SU-DHL-6 (cell line): ENCODE measurements around the gene ZKSCAN1.

Experiments
- H2AFZ ChIP-seq: fragments of 200-600 bp; sonication (generic); 2 replicates; pipeline ENCODE4 v1.6.1; 2014; ENCODE audit warnings: low read depth, mild to moderate bottlenecking, moderate library complexity, mixed read lengths, antibody characterized with exemption, low read length; ENCODE audit not compliant: severe bottlenecking
- H3F3A ChIP-seq: fragments of 200-600 bp; shearing (Covaris generic); 2 replicates; pipeline ENCODE4 v1.6.0; 2016; ENCODE audit warnings: antibody characterized with exemption, mild to moderate bottlenecking; ENCODE audit not compliant: insufficient read depth
- H3K27ac ChIP-seq: fragments of 200-600 bp; sonication (generic); 2 replicates; pipeline ENCODE4 v1.5.1; 2016; ENCODE audit warnings: low read depth, mild to moderate bottlenecking, low read length, moderate library complexity, mixed read lengths
- H3K27me3 ChIP-seq: fragments of 200-600 bp; sonication (generic), shearing (Covaris generic); 2 replicates; pipeline ENCODE4 v1.6.0; 2014; ENCODE audit warnings: mild to moderate bottlenecking, low read length
- H3K36me3 ChIP-seq: fragments of 200-600 bp; sonication (generic); 2 replicates; pipeline ENCODE4 v1.6.1; 2014; ENCODE audit warnings: mild to moderate bottlenecking, low read length, mixed read lengths
- H3K4me2 ChIP-seq: fragments of 300-600, 200-600 bp; shearing (Covaris generic), sonication (generic); 2 replicates; pipeline ENCODE4 v1.6.0; 2014; ENCODE audit warnings: low read length, low read depth, mild to moderate bottlenecking; ENCODE audit not compliant: poor library complexity, severe bottlenecking
- H3K4me3 ChIP-seq: fragments of 200-600 bp; sonication (generic); 2 replicates; pipeline ENCODE4 v1.5.1; 2014; ENCODE audit warnings: antibody characterized with exemption, low read length, mild to moderate bottlenecking, mixed read lengths; ENCODE audit not compliant: insufficient read depth, poor library complexity, severe bottlenecking
- H3K79me2 ChIP-seq: fragments of 200-600 bp; sonication (generic); 2 replicates; pipeline ENCODE4 v1.6.1; 2014; ENCODE audit warnings: mild to moderate bottlenecking, low read length, moderate library complexity; ENCODE audit not compliant: insufficient read depth
- H3K9ac ChIP-seq: fragments of 200-600 bp; sonication (generic); 2 replicates; pipeline ENCODE4 v1.7.0; 2014; ENCODE audit warnings: mild to moderate bottlenecking, low read length
- H3K9me2 ChIP-seq: fragments of 200-600 bp; sonication (generic); replicated peaks from 2 replicates; pipeline ENCODE4 v1.6.1; 2014; ENCODE audit warnings: low read length; ENCODE audit not compliant: insufficient read depth
- H3K9me3 ChIP-seq: fragments of 200-600 bp; sonication (generic); 2 replicates; pipeline ENCODE4 v1.6.1; 2014; ENCODE audit warnings: low read length, mixed read lengths; ENCODE audit not compliant: insufficient read depth
- H4K20me1 ChIP-seq: fragments of 200-600 bp; sonication (generic); 2 replicates; pipeline ENCODE4 v1.6.1; 2014; ENCODE audit warnings: low read depth, mild to moderate bottlenecking, antibody characterized with exemption, low read length, moderate library complexity, mixed read lengths
- CTCF ChIP-seq: fragments of 200-600 bp; sonication (generic); IDR thresholded peaks from one replicate; pipeline ENCODE4 v1.5.1; 2017; ENCODE audit warnings: antibody characterized with exemption, mild to moderate bottlenecking, low read length, moderate library complexity; ENCODE audit not compliant: insufficient read depth, poor library complexity, severe bottlenecking
- EZH2phosphoT487 ChIP-seq: fragments of 200-600 bp; sonication (generic), shearing (Covaris generic); conservative IDR thresholded peaks from 2 replicates; pipeline ENCODE4 v1.6.1; 2018; ENCODE audit warnings: mild to moderate bottlenecking, antibody characterized with exemption, low read length, moderate library complexity, mixed read lengths

ZKSCAN1 gene

DNA sequence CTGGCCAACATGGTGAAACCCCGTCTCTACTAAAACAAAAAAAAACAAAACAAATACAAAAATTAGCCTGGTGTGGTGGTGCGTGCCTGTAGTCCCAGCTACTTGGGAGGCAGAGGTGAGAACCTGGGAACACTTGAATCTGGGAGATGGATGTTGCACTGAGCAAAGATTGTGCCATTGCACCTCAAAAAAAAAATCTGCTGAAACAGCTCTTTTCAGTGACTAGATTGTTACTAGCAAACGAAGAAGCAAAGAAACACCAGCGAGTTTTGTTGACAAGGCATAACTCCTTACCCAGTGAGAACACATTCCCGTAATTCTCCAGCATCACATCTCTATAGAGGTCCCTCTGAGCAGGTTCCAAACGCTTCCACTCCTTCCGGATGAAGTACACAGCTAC lies 59.4 kb downstream of the ZKSCAN1 start:
- H3K9me2 ChIP-seq = no peaks in the 10 kb centered on the region
- H3K4me3 ChIP-seq = no peak overlapping the region
- no peak overlapping the region for H3K9ac ChIP-seq
- H4K20me1 ChIP-seq = no peaks in the 10 kb centered on the region
- H3K27me3 ChIP-seq = no peaks in the 10 kb centered on the region
- H3F3A ChIP-seq = no peaks in the 10 kb centered on the region
- peaks cover 13% of the 10 kb centered on the region for H3K79me2 ChIP-seq
- H3K36me3 ChIP-seq = peaks cover 38% of the 10 kb centered on the region
- H2AFZ ChIP-seq = no peak overlapping the region
- H3K4me2 ChIP-seq = no peak overlapping the region
- TF ChIP-seq CTCF (no peak), EZH2phosphoT487 (no peak)
- H3K9me3 ChIP-seq = peaks cover 23% of the 10 kb centered on the region
- H3K27ac ChIP-seq = no peak overlapping the region

GRCh38 chr7:100075418-100075817 lies 60.0 kb downstream of the ZKSCAN1 start:
- Histone ChIP-seq H3K79me2 (peaks cover 19% of the 10 kb centered on the region), H3K9me3 (peaks cover 23% of the 10 kb centered on the region)

DNA sequence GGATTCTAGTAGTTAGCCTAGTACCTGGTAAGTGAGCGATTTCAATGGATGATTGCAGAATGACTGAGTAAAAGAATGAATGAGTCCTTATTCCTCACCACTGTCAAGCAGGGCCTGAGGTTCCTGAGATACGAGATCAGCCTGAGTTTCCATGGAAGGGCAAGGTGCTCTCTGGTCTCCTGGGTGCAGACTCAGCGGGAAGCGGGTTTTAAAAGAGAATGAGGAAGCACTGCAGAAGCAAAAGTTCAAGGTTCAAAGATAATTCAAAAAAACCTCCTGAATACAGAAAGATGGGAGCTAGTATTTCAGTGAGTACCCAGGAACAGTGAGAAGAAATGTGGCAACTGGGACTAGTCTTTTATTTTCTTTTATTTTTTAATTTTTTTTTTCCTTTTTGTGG lies 61.8 kb downstream of the ZKSCAN1 start:
- peaks cover 6% of the 10 kb centered on the region; the same call in 1 of the 2 replicates for H3K9me3 ChIP-seq
- H3K9me2 ChIP-seq = no peaks in the 10 kb centered on the region
- H3K27me3 ChIP-seq = no peaks in the 10 kb centered on the region
- TF ChIP-seq EZH2phosphoT487 (no peak), CTCF (no peak)
- peaks cover 16% of the 10 kb centered on the region for H3K36me3 ChIP-seq
- no peak overlapping the region for H3K4me2 ChIP-seq
- H2AFZ ChIP-seq = no peak overlapping the region
- H3K27ac ChIP-seq = no peak overlapping the region
- peaks cover 29% of the 10 kb centered on the region for H3K79me2 ChIP-seq
- peaks cover 4% of the 10 kb centered on the region; the same call in 1 of the 2 replicates for H3F3A ChIP-seq
- no peak overlapping the region for H3K9ac ChIP-seq
- no peaks in the 10 kb centered on the region for H4K20me1 ChIP-seq
- no peak overlapping the region for H3K4me3 ChIP-seq

More at GRCh38 chr7:100075418-100075817, 60.0 kb downstream of the ZKSCAN1 start:
- TF ChIP-seq CTCF (no peak), EZH2phosphoT487 (no peak)
- Histone ChIP-seq H3K27ac (no peak overlapping the region), H3K36me3 (peaks cover 34% of the 10 kb centered on the region), H3K27me3 (no peaks in the 10 kb centered on the region), H4K20me1 (no peaks in the 10 kb centered on the region), H3K9ac (no peak overlapping the region), H3F3A (no peaks in the 10 kb centered on the region), H2AFZ (no peak overlapping the region), H3K4me3 (no peak overlapping the region), H3K4me2 (no peak overlapping the region), H3K9me2 (no peaks in the 10 kb centered on the region)
